GM06990 (cell line): Measurements from ENCODE around the gene ACBD6.

Experiments used
- DNase-seq: peaks from one replicate; pipeline ENCODE4 v3.0.0-alpha.2; 2011; ENCODE audit not compliant: insufficient read length; ENCODE audit errors: extremely low read depth
- H3K27me3 ChIP-seq: replicated peaks from 2 replicates; pipeline ENCODE4 v1.6.0; 2011; ENCODE audit warnings: low read length; ENCODE audit not compliant: control insufficient read depth, insufficient read depth
- H3K36me3 ChIP-seq: 2 replicates; pipeline ENCODE4 v1.5.1; 2011; ENCODE audit warnings: low read length; ENCODE audit not compliant: control insufficient read depth, insufficient read depth
- H3K4me3 ChIP-seq: replicated peaks from 2 replicates; pipeline ENCODE4 v1.5.1; 2011; ENCODE audit warnings: low read depth, mild to moderate bottlenecking, control low read depth, low read length
- CTCF ChIP-seq: IDR thresholded peaks from 2 replicates; pipeline ENCODE4 v1.5.1; 2011; ENCODE audit warnings: low read length, control low read depth, mild to moderate bottlenecking, inconsistent platforms; ENCODE audit not compliant: insufficient read depth, poor library complexity, severe bottlenecking

ACBD6 gene

GRCh38 chr1:180265871-180266270 is 236.5 kb downstream of the ACBD6 start:
- DNase-seq, result no peak
- peaks cover 2% of the 10 kb centered on the region; the same call in 1 of the 2 replicates for H3K27me3 ChIP-seq
- H3K4me3 ChIP-seq, result no peak overlapping the region
- no peak for TF ChIP-seq CTCF
- H3K36me3 ChIP-seq, result no peaks in the 10 kb centered on the region

DNA sequence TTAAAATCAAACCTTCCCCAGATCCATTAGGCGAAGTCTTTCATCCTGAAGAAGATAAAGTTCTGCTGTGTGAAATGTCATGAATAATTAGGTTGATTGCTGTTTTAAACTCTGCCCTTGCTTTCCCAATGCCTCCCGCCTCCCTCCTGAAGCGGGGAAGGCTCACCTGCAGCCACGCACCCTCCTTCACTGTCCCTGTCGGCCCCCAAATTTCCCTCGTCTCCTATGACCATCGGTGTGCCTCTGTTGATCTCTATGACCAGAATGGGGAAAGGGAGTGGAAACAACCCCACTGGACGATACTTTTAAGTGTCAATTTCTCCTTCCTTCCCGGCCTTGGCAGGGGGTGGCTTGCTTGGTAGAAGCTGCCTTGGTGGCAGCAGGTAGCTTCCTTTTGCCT is 237.2 kb downstream of the ACBD6 start:
- no peak for TF ChIP-seq CTCF
- no peak for DNase-seq
- Histone ChIP-seq H3K27me3 (peaks cover 2% of the 10 kb centered on the region; the same call in 1 of the 2 replicates), H3K4me3 (no peak overlapping the region), H3K36me3 (no peaks in the 10 kb centered on the region)

DNA sequence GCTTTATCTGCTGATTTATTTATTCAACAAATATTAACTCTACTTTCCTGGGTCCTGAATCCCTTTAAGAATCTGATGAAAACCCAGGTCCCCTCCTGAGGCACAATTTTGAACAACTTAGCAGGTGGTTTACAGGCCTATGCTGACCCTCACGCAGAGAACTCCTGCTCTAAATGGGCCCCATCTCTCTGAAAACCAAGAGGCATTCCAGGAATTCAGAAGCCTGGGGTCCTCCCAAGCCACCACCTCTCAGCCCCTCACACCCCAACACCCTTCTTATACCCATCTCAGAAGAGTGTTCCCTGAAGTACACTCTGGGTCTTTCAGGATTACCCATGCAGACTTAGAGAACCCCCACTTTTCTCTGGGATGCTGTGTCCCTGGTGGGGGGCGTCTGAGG is 237.8 kb downstream of the ACBD6 start:
- peaks cover 2% of the 10 kb centered on the region; the same call in 1 of the 2 replicates for H3K27me3 ChIP-seq
- DNase-seq, result no peak
- H3K4me3 ChIP-seq, result no peak overlapping the region
- no peak for TF ChIP-seq CTCF
- no peaks in the 10 kb centered on the region for H3K36me3 ChIP-seq

- Histone ChIP-seq H3K36me3 (no peaks in the 10 kb centered on the region), H3K27me3 (peaks cover 2% of the 10 kb centered on the region; the same call in 1 of the 2 replicates), H3K4me3 (no peak overlapping the region)
- no peak for TF ChIP-seq CTCF
- no peak for DNase-seq
Measured at GRCh38 chr1:180262628-180263488, 239.5 kb downstream of the ACBD6 start.

GRCh38 chr1:180261524-180262155 is 240.7 kb downstream of the ACBD6 start:
- no peak for DNase-seq
- Histone ChIP-seq H3K4me3 (no peak overlapping the region), H3K36me3 (no peaks in the 10 kb centered on the region), H3K27me3 (peaks cover 2% of the 10 kb centered on the region; the same call in 1 of the 2 replicates)
- TF ChIP-seq CTCF, result no peak
